HEK293T (cell line): ENCODE data around the gene CDH13.

Source experiments
- CTCF ChIA-PET: fragments of 350-600 bp; formaldehyde crosslinking; extraction: SDS; loops from one replicate; lab custom pipeline; 2021; ENCODE audit warnings: antibody characterized with exemption, inconsistent platforms; lab: Yijun Ruan, JAX
- POLR2A ChIA-PET: fragments of 350-600 bp; formaldehyde crosslinking; extraction: SDS; loops from one replicate; lab custom pipeline; 2020; ENCODE audit warnings: antibody characterized with exemption, inconsistent platforms; lab: Yijun Ruan, JAX
- DNase-seq: peaks from one replicate; pipeline ENCODE4 v3.0.0; 2012; ENCODE audit warnings: mixed read lengths; ENCODE audit errors: extremely low spot score
- ARNT ChIP-seq: fragments of 450-650 bp; IDR thresholded peaks from 2 replicates; pipeline ENCODE4 v1.6.1; 2017; ENCODE audit warnings: mild to moderate bottlenecking
- BHLHE40 ChIP-seq: fragments of 450-650 bp; IDR thresholded peaks from 2 replicates; pipeline ENCODE4 v1.6.1; 2016; ENCODE audit warnings: mild to moderate bottlenecking, moderate library complexity, borderline replicate concordance
- CTBP1 ChIP-seq: fragments of 450-650 bp; IDR thresholded peaks from 2 replicates; pipeline ENCODE4 v1.6.1; 2016; ENCODE audit warnings: borderline replicate concordance
- ELF4 ChIP-seq: fragments of 450-650 bp; IDR thresholded peaks from 2 replicates; pipeline ENCODE4 v1.6.1; 2017; ENCODE audit warnings: antibody characterized with exemption
- FOXA1 ChIP-seq: fragments of 450-650 bp; IDR thresholded peaks from 2 replicates; pipeline ENCODE4 v1.6.1; 2016; ENCODE audit warnings: mild to moderate bottlenecking
- FOXK2 ChIP-seq: fragments of 450-650 bp; IDR thresholded peaks from 2 replicates; pipeline ENCODE4 v1.6.1; 2016; ENCODE audit warnings: mild to moderate bottlenecking
- FOXM1 ChIP-seq: fragments of 450-650 bp; IDR thresholded peaks from 2 replicates; pipeline ENCODE4 v1.6.1; 2017; ENCODE audit warnings: mild to moderate bottlenecking, borderline replicate concordance
- HDGF ChIP-seq: fragments of 450-650 bp; IDR thresholded peaks from 2 replicates; pipeline ENCODE4 v1.6.1; 2017; ENCODE audit warnings: antibody characterized with exemption, borderline replicate concordance
- L3MBTL2 ChIP-seq: fragments of 450-650 bp; conservative IDR thresholded peaks from 2 replicates; pipeline ENCODE4 v1.6.1; 2016; ENCODE audit warnings: mild to moderate bottlenecking
- LEF1 ChIP-seq: fragments of 450-650 bp; IDR thresholded peaks from 2 replicates; pipeline ENCODE4 v1.6.1; 2017; ENCODE audit warnings: mild to moderate bottlenecking, borderline replicate concordance
- NFRKB ChIP-seq: fragments of 450-650 bp; IDR thresholded peaks from 2 replicates; pipeline ENCODE4 v1.6.1; 2016; ENCODE audit warnings: mild to moderate bottlenecking, moderate library complexity
- PKNOX1 ChIP-seq: fragments of 450-650 bp; IDR thresholded peaks from 2 replicates; pipeline ENCODE4 v1.6.1; 2016
- SP1 ChIP-seq: fragments of 450-650 bp; IDR thresholded peaks from 2 replicates; pipeline ENCODE4 v1.6.1; 2017
- SUZ12 ChIP-seq: fragments of 450-650 bp; IDR thresholded peaks from 2 replicates; pipeline ENCODE4 v1.6.1; 2016; ENCODE audit warnings: mild to moderate bottlenecking
- TARDBP ChIP-seq: fragments of 450-650 bp; IDR thresholded peaks from 2 replicates; pipeline ENCODE4 v1.6.1; 2016
- ZNF384 ChIP-seq: fragments of 450-650 bp; IDR thresholded peaks from 2 replicates; pipeline ENCODE4 v1.6.1; 2016

Gene CDH13

DNA sequence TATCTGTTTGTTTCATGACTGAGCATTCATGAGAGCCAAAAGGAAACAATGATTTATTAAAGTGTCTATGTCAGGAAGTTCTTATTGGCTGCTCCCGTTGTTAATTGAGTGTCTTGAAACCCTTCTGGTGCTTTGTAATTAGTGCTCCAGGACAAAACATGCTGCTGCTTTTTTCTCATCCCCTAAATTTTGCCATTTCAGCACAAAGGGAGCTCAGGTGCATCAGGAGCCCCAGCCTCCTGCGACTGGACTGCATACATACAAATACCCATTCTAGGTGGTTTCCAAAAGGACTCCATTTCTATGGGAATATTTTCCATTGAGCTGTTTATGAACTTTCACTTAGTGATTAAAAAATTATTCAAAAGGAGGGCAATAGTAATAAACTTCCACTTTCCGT, 354.0 kb downstream of the CDH13 start:
- no peak for DNase-seq
- TF ChIP-seq PKNOX1 (no peak), LEF1 (no peak), ELF4 (no peak), ARNT (no peak), FOXM1 (no peak), NFRKB (no peak), HDGF (no peak)
- ChIA-PET POLR2A (no interaction called here), CTCF (no interaction called here)

- DNase-seq, result no peak
- TF ChIP-seq ELF4, result no peak
- TF ChIP-seq SUZ12, result no peak
- no peak for TF ChIP-seq ARNT
- TF ChIP-seq ZNF384, result no peak
- no peak for TF ChIP-seq BHLHE40
- no peak for TF ChIP-seq FOXM1
- TF ChIP-seq SP1, result no peak
- no peak for TF ChIP-seq FOXA1
- TF ChIP-seq NFRKB, result no peak
- TF ChIP-seq FOXK2, result no peak
- TF ChIP-seq CTBP1, result no peak
- no peak for TF ChIP-seq HDGF
- ChIA-PET CTCF (no interaction called here), POLR2A (no interaction called here)
Observed at GRCh38 chr16:82987767-82988166, 361.0 kb downstream of the CDH13 start.

DNA sequence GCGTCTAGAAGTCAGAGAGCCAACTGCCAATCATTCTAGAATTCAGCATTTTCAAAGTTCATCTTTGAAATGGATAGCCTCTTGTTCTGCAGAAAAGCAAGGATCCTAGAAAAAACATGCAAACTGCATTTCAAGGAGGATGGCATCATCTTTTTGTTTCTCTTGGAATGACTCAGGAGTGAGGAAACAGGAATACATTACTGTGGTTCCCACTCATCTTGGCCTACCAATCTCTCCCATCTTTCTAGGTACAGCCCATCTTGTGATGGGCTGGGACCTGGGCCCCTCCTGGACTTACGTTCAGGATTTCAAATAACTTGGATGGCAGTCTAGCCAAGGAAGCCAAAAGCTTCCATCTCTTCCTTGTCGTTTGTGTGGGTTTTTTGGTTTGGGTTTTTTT, 363.4 kb downstream of the CDH13 start:
- POLR2A ChIA-PET, result no interaction called here
- CTCF ChIA-PET, result no interaction called here
- DNase-seq, result no peak
- TF ChIP-seq BHLHE40 (no peak), LEF1 (no peak), FOXM1 (no peak), ELF4 (no peak), SP1 (no peak), FOXA1 (no peak), L3MBTL2 (no peak), FOXK2 (no peak)

DNA sequence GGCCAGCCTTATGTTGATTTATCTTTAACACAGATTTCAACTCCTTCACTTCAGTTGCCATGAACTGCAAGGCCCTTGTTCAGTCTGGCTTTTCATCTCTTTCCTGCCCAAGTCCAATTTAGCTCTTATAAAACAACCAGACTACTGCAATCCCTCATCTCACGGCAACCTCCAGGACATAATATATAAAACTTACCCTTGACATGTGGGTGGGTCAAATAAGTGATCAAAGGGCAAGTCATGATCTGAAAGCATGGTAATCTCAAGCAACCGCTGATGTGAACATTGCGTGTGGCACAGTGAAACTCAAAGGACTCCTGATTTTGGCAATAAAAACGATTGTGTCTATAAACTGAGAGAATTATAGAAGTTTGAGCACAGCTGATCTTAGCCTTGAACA, 364.6 kb downstream of the CDH13 start:
- TF ChIP-seq SP1, result no peak
- no peak for TF ChIP-seq LEF1
- ChIA-PET CTCF (no interaction called here), POLR2A (no interaction called here)
- no peak for DNase-seq

DNA sequence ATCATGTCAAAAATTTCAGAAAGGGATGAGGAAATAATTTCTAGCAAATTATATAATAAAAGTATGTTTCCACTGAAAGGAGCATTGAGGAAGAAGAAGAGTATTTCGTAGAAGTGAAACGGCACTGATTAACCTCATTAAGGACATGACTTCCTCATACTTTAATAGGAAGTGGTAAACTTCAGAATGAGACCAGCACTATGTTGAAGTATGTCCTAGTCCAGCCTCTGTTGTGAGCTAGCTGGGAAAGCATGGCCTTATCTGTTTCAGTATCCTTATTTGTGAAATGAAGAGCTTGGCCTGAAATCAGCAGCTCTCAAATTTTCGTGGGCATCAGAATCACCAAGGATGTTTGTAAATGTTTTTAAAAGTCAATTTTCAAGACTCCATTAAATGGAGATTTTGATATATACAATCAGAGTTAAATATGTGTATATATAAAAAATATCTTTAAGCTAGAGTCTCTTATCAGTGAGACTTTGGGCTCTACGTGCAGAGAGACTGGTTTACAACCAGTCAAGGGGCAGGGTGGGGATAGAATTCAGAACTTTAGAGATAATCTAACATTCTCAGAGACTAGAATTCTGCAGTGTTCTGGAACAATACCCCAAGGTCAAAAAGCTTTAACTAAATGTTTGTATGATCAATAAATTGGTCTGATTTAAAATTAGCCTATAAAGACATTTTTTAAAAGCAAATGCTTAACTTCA, 365.4 kb downstream of the CDH13 start:
- POLR2A ChIA-PET, result no interaction called here
- TF ChIP-seq ELF4, result no peak
- TF ChIP-seq CTBP1, result no peak
- TF ChIP-seq BHLHE40, result no peak
- TF ChIP-seq SUZ12, result no peak
- TF ChIP-seq LEF1, result no peak
- TF ChIP-seq TARDBP, result no peak
- TF ChIP-seq L3MBTL2, result no peak
- no peak for TF ChIP-seq FOXK2
- no peak for TF ChIP-seq PKNOX1
- TF ChIP-seq NFRKB, result no peak
- TF ChIP-seq ARNT, result no peak
- no peak for TF ChIP-seq ZNF384
- CTCF ChIA-PET, result no interaction called here
- DNase-seq, result no peak

GRCh38 chr16:82992786-82993185, 366.0 kb downstream of the CDH13 start:
- no peak for DNase-seq
- ChIA-PET POLR2A (no interaction called here), CTCF (no interaction called here)
- TF ChIP-seq PKNOX1, result no peak
- TF ChIP-seq NFRKB, result no peak
- no peak for TF ChIP-seq FOXK2
- TF ChIP-seq SUZ12, result no peak
- TF ChIP-seq ELF4, result no peak
- TF ChIP-seq SP1, result no peak
- TF ChIP-seq TARDBP, result no peak
- no peak for TF ChIP-seq FOXA1
- no peak for TF ChIP-seq ARNT
- no peak for TF ChIP-seq BHLHE40
- TF ChIP-seq L3MBTL2, result no peak
- TF ChIP-seq HDGF, result no peak
- no peak for TF ChIP-seq LEF1
- no peak for TF ChIP-seq FOXM1
- no peak for TF ChIP-seq ZNF384
- no peak for TF ChIP-seq CTBP1

GRCh38 chr16:82993415-82993814, 366.6 kb downstream of the CDH13 start:
- TF ChIP-seq ARNT (no peak), SP1 (no peak), NFRKB (no peak), L3MBTL2 (no peak), FOXK2 (no peak), ZNF384 (no peak), TARDBP (no peak)
- ChIA-PET POLR2A (no interaction called here), CTCF (no interaction called here)
- DNase-seq, result no peak
